ENCODE measurements around the gene CYLD.

CYLD gene

GRCh38 chr16:50741781-50742575 is at the start of gene CYLD:
CYLD (plus strand) TSS chr16:50742086; CDS start chr16:50749699, 7,613 bp downstream.
- in situ Hi-C loops (cut with MboI; ENCODE audit: low sequenced_read_pairs): no loop called here

GRCh38 chr16:50692644-50692998 is 49.3 kb upstream of the CYLD start:
- in situ Hi-C loops (cut with MboI; ENCODE audit: low sequenced_read_pairs): no loop called here

DNA sequence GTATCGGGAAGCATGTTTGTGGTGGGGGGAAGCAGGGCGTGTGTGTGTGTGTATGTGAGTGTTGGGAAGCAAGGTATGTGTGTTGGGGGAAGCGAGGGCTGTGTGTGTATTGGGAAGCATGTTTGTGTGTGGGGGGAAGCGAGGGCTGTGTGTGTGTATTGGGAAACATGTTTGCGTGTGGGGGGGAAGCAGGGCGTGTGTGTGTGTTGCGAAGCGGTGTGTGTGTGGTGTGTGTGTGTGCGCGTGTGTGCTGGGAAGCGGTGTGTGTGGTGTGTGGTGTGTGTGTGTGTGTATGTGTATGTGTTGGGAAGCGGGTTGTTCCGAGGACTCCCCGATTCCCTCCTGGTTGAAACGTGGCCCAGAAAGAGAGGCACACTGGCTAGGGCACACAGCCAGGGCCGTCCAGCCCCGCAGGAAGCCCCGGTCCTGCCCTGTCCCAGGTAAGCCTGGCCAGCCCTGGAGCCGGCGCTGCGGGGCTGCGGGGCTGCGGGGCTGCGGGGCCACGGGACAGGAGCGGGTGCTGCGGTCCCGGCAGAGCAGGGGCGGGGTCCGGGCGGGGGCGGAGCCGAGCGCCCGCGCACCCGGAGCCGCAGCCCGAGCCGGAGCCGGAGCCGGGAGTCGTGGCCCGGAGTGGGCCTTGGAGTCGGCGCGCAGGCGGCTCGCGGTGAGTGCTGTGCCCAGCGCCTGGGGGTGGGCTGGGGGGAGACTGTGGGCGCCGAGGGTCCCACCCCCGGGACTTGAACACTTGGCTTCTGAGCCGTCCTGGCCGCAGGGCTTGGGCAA is 48.7 kb upstream of the CYLD start, which contains the start of gene NOD2:
NOD2 (plus strand) TSS at position 608 of the 783 bp plus-strand sequence. CDS start 5,890 bp downstream, outside the sequence.
- in situ Hi-C loops (cut with MboI; ENCODE audit: low sequenced_read_pairs): no loop called here

- in situ Hi-C loops (cut with MboI; ENCODE audit: low sequenced_read_pairs): no loop called here
These were observed 47.7 kb upstream of the CYLD start for GRCh38 chr16:50694206-50694605.

GRCh38 chr16:50695017-50696000 is 46.6 kb upstream of the CYLD start:
- in situ Hi-C loops (cut with MboI; ENCODE audit: low sequenced_read_pairs): no loop called here

DNA sequence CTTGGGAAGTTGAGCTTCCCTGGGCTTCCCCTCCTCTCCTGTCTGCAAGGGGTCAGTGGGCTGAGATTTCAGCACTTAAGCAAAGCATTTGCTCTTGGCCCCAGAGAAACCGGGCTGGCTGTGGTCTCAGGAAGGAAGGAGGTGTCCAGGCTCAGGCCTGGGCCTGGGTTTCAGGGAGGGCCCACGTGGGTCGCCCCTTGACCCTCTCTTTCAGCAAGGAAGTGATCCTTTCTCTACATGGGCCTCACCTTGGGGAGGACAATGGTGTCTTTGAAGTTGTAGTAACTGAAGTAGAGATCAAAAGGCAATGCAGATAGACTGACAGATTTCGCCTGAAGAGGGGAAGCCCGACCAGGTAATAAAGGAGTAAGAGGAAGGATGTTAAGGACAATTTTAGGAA is 45.8 kb upstream of the CYLD start:
- in situ Hi-C loops (cut with MboI; ENCODE audit: low sequenced_read_pairs): no loop called here

- in situ Hi-C loops (cut with MboI; ENCODE audit: low sequenced_read_pairs): no loop called here
These were observed 45.1 kb upstream of the CYLD start for GRCh38 chr16:50696575-50697420.

GRCh38 chr16:50697421-50697715 is 44.5 kb upstream of the CYLD start:
- in situ Hi-C loops (cut with MboI; ENCODE audit: low sequenced_read_pairs): no loop called here

DNA sequence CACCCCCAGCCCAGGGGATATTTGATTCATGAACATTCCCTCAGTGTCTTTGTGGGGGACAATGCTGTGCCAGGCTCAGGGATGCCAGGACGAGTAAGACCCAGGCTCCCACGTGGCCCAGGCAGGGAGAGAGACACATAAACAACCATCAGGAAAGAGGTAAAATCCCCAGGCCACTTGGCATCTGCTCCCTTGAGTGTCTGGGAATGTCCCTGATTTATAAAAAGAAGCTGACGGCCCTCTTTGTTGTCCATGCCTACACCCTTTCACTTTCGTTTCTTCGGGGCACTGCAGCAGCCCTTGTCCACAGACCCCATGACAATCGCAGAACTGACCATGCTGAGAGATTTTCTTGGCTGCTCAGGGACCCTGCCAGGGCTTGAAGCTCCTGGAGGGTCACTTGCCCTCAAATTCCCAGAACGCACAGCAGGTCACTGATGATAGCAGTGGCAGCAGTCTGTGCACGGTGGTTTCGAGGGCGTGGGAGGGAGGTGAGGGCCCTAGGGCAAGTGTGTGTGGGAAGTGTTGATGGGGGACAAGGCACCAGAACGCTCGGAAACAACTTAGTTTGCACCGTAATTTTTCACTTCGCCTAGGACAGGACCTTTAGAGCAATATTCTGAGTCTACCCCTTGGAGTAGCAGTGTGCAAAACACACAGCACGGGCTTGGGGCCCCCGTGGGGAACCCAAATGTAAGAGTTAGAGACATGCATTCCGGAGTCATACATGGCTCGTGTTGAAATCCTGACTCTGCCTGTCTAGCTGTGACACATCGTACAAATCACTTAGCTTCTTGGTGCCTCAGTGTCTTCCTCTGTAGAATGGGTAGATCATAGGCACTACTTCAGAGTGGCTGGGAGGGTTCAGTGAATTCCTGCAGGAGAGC is 43.8 kb upstream of the CYLD start:
- in situ Hi-C loops (cut with MboI; ENCODE audit: low sequenced_read_pairs): no loop called here

DNA sequence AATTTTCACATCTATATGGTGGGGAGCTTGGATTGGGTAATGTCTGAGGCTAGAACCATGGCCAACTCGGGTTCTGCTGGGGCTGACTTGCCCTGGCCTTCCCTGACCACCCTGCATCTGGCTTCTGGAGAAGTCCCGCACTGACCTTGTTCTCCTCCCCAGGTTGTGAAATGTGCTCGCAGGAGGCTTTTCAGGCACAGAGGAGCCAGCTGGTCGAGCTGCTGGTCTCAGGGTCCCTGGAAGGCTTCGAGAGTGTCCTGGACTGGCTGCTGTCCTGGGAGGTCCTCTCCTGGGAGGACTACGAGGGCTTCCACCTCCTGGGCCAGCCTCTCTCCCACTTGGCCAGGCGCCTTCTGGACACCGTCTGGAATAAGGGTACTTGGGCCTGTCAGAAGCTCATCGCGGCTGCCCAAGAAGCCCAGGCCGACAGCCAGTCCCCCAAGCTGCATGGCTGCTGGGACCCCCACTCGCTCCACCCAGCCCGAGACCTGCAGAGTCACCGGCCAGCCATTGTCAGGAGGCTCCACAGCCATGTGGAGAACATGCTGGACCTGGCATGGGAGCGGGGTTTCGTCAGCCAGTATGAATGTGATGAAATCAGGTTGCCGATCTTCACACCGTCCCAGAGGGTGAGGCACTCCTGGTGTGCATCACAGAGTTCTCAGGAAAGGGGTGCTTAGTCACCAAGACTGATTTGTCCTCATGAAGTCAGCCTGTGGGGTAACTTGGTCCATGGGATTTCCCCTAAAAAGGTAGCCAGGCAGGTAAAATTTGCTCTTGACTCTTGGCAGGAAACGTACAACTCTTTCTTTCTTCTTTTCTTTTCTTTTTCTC is 42.3 kb upstream of the CYLD start:
- in situ Hi-C loops (cut with MboI; ENCODE audit: low sequenced_read_pairs): no loop called here

- in situ Hi-C loops (cut with MboI; ENCODE audit: low sequenced_read_pairs): no loop called here
These were observed 39.2 kb upstream of the CYLD start for GRCh38 chr16:50702725-50703124.

GRCh38 chr16:50704245-50704644 is 37.6 kb upstream of the CYLD start:
- in situ Hi-C loops (cut with MboI; ENCODE audit: low sequenced_read_pairs): no loop called here

DNA sequence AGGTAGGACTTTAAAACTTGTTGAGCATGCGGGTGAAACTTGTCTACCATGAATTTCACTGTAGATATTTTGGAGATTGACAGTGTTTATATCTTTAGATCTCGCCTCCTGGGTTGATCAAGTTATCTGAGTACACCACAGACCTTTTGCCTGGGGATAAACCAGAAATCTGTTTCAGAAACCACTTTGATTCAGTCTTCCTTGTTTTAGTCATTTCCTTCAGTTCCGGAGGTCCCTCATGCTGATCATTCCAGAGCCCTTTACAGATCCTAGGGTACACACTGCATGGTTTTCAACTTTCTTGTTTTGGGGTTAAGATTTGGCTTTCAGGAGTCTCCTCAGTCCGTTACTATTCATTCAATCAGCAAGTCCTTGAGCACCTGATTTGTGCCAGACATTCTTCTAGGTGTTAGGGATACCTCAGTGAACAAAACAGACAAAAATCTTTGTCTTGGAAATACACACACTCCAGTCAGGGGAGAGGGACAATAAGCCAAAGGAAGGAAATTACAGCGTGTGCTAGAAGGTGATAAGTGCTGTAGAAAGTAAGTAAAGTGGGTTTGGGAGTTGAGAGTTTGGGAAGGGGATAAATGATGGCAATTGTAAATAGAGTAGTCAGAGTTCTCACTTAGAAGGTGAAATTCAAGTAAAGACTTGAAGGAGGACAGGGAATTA is 36.3 kb upstream of the CYLD start:
- in situ Hi-C loops (cut with MboI; ENCODE audit: low sequenced_read_pairs): no loop called here

DNA sequence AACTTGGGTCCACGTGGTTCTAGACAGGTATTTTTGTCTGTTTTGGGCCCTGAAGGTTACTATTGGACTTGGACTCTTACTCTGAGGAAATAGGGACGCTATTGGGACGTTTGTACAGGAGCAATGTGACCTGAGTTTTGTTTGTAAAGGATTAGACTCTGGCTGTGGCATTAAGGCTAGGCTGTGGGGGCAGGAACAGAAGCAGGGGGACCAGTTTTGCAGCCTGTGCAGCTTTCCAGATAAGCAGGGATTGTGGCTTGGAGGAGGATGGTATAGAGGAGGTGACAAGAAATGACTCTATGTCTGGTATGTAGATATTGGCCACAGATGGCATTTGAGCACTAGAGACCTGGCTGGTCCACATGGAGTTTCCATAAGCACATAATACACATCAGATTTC is 35.6 kb upstream of the CYLD start:
- in situ Hi-C loops (cut with MboI; ENCODE audit: low sequenced_read_pairs): no loop called here

GRCh38 chr16:50708373-50709060 is 33.4 kb upstream of the CYLD start:
- in situ Hi-C loops (cut with MboI; ENCODE audit: low sequenced_read_pairs): no loop called here

DNA sequence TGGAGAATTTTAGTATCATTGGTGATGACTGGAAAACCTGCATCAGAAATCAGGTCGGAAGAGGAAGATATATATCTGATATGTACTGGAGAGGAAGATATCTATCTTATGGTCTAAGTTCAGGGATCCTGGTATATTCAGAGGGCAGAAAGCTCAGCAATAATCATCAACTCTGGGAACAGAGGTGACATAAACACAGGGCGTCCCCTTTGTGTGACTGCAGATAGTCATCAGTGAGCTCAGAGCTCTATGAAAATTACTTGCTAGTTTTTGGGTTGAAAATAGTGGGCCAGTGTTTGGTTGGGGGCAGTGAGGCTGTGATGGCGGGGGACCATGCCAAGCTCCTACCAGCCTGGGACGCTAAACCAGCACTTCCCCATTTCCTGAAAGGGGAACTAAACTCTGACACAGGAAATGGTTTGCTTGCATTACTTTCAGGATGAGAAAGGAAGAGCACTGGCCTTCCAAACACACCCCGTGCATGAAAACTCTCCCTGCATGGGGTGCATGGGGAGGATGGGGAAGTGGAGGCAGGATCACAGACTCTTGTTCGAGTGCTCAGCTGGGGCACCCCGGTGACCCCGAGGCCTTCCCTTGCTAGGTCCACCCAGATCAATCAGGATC is 32.7 kb upstream of the CYLD start:
- in situ Hi-C loops (cut with MboI; ENCODE audit: low sequenced_read_pairs): no loop called here

- in situ Hi-C loops (cut with MboI; ENCODE audit: low sequenced_read_pairs): no loop called here
These were observed 31.9 kb upstream of the CYLD start for GRCh38 chr16:50709980-50710379.

Measured in hTERT RPE-1 (cell line).